Keratinocyte (primary cell): ENCODE measurements around the gene SH3BGRL3.

Experiments used
- EZH2 ChIP-seq: IDR thresholded peaks from one replicate; pipeline ENCODE4 v1.6.1; 2012; ENCODE audit warnings: inconsistent platforms, mild to moderate bottlenecking, low read length, moderate library complexity
- TF ChIP-seq, protein P1 (sequence below), 3 experiments: IDR thresholded peaks in 1 of 3; conservative IDR thresholded peaks in 1 of 3; optimal IDR thresholded peaks in 1 of 3; 2 replicates in 2 of 3; 3 replicates in 1 of 3; pipeline versions ENCODE3 to v1.5.1; 2011; ENCODE audit warnings: low read length in 3 of 3, mild to moderate bottlenecking in 3 of 3, moderate library complexity in 2 of 3, control low read depth in 1 of 3, inconsistent platforms in 1 of 3; ENCODE audit not compliant: insufficient read depth in 2 of 3; ENCODE audit errors: extremely low read depth in 1 of 3

DNA sequence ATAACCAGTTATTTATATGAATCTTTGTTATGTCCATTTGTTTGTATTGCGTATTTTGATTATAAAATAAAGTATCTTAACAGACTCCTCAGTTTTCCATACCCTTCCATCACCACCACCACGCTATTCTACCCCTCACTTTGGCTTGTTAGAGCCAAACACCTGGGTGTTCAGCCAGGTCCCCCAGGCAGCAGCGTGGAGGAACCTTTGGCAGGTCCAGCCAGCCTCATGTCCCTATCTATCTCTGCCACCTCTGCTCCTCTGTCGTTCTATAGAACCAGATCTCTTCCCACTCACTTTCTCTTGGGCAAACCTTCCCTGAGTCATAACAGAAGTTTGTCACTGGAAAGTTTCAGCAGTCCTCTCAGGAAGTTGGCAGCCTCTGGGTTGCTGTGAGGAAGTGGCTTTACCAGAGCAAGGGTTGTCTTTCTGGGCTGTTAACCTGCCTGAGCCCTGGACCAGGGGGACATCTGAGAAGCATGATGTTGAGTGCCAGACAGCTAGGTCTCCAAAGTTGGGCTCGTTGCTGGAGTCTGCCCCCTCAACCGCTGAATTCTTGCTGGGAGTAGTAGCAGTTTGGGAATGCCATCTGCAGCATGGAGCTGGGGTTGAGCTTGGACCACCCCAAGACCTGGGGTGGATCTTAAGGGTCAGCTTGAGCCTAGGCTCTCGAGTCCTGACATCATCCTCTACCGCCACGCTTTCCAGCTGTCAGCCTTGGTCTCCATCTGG is 996 bp upstream of the SH3BGRL3 start:
- TF ChIP-seq, protein P1, sequence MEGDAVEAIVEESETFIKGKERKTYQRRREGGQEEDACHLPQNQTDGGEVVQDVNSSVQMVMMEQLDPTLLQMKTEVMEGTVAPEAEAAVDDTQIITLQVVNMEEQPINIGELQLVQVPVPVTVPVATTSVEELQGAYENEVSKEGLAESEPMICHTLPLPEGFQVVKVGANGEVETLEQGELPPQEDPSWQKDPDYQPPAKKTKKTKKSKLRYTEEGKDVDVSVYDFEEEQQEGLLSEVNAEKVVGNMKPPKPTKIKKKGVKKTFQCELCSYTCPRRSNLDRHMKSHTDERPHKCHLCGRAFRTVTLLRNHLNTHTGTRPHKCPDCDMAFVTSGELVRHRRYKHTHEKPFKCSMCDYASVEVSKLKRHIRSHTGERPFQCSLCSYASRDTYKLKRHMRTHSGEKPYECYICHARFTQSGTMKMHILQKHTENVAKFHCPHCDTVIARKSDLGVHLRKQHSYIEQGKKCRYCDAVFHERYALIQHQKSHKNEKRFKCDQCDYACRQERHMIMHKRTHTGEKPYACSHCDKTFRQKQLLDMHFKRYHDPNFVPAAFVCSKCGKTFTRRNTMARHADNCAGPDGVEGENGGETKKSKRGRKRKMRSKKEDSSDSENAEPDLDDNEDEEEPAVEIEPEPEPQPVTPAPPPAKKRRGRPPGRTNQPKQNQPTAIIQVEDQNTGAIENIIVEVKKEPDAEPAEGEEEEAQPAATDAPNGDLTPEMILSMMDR (optimal IDR thresholded peaks at IDR 0.05 in 1 of 3, IDR thresholded peaks at IDR 0.05 in 1 of 3, conservative IDR thresholded peaks at IDR 0.05 in 1 of 3; ENCODE audit: extremely low read depth in 1 of 3, insufficient read depth in 2 of 3, low read length in 3 of 3), result no peak
- no peak for TF ChIP-seq EZH2
